Liver (tissue), 9 donors: ENCODE measurements around the gene TPSD1. TPM values are rescaled to one million over a fixed set of nuclear protein-coding genes. Genes with fewer than 3 reads are reported as not detected.

Experiments used
- DNase-seq: peaks from one replicate; pipeline ENCODE4 v3.0.0-alpha.2; 2017; ENCODE audit warnings: low spot score
- H3K27ac ChIP-seq, 2 donors: one replicate each; pipeline ENCODE4 v1.7.0; 2013; ENCODE audit warnings: inconsistent platforms in 2 of 2, low read length in 2 of 2, control low read depth in 1 of 2, low read depth in 1 of 2, mild to moderate bottlenecking in 1 of 2
- H3K27me3 ChIP-seq, 4 donors: one replicate each; pipeline versions ENCODE4 v1.6.1 to v1.7.0; 2013; ENCODE audit warnings: low read length in 3 of 4, inconsistent platforms in 1 of 4, mild to moderate bottlenecking in 1 of 4, moderate library complexity in 1 of 4; ENCODE audit not compliant: control insufficient read depth in 4 of 4, insufficient read depth in 4 of 4
- H3K36me3 ChIP-seq, 4 donors: one replicate each; pipeline versions ENCODE4 v1.6.1 to v1.7.0; 2013; ENCODE audit warnings: low read length in 3 of 4, mild to moderate bottlenecking in 3 of 4, low read depth in 1 of 4, moderate library complexity in 1 of 4; ENCODE audit not compliant: control insufficient read depth in 4 of 4, insufficient read depth in 3 of 4
- H3K4me1 ChIP-seq, 4 donors: one replicate each; pipeline versions ENCODE4 v1.6.1 to v1.7.0; 2013; ENCODE audit warnings: low read length in 3 of 4, mild to moderate bottlenecking in 3 of 4, moderate library complexity in 1 of 4; ENCODE audit not compliant: control insufficient read depth in 4 of 4, insufficient read depth in 4 of 4
- H3K4me3 ChIP-seq, 3 donors: one replicate each; pipeline versions ENCODE4 v1.6.1 to v1.7.0; 2013; ENCODE audit warnings: low read length in 3 of 3, control low read depth in 1 of 3, low read depth in 1 of 3, mild to moderate bottlenecking in 1 of 3
- H3K9ac ChIP-seq, 2 donors: one replicate each; pipeline ENCODE4 v1.7.0; 2013; ENCODE audit warnings: low read length in 2 of 2, mild to moderate bottlenecking in 2 of 2, moderate library complexity in 2 of 2, control low read depth in 1 of 2, low read depth in 1 of 2
- H3K9me3 ChIP-seq, 4 donors: one replicate each; pipeline versions ENCODE4 v1.6.1 to v1.7.0; 2013; ENCODE audit warnings: low read length in 3 of 4; ENCODE audit not compliant: control insufficient read depth in 4 of 4
- EGR1 ChIP-seq, 2 donors: IDR thresholded peaks; 2 replicates each; pipeline ENCODE4 v1.6.1; 2016 to 2018; ENCODE audit warnings: antibody characterized with exemption in 2 of 2, low read depth in 2 of 2
- FOXA1 ChIP-seq: IDR thresholded peaks from 2 replicates; pipeline ENCODE4 v1.6.1; 2016; ENCODE audit warnings: antibody characterized with exemption
- GABPA ChIP-seq, 2 donors: IDR thresholded peaks in 1 of 2; conservative IDR thresholded peaks in 1 of 2; 2 replicates each; pipeline ENCODE4 v1.6.1; 2016; ENCODE audit warnings: antibody characterized with exemption in 2 of 2, mild to moderate bottlenecking in 1 of 2, moderate library complexity in 1 of 2
- HNF4A ChIP-seq, 2 donors: conservative IDR thresholded peaks; 2 replicates each; pipeline ENCODE4 v1.6.1; 2016; ENCODE audit warnings: antibody characterized with exemption in 2 of 2, mild to moderate bottlenecking in 2 of 2
- HNF4G ChIP-seq: IDR thresholded peaks from 2 replicates; pipeline ENCODE4 v1.6.1; 2016; ENCODE audit warnings: antibody characterized with exemption
- JUND ChIP-seq, 2 donors: IDR thresholded peaks; 2 replicates each; pipeline ENCODE4 v1.6.1; 2016; ENCODE audit warnings: antibody characterized with exemption in 2 of 2
- NR2F2 ChIP-seq: IDR thresholded peaks from 2 replicates; pipeline ENCODE4 v1.6.1; 2016; ENCODE audit warnings: antibody characterized with exemption
- RAD21 ChIP-seq, 2 donors: IDR thresholded peaks; 2 replicates each; pipeline ENCODE4 v1.6.1; 2016; ENCODE audit warnings: antibody characterized with exemption in 2 of 2, mild to moderate bottlenecking in 2 of 2
- RXRA ChIP-seq, 2 donors: IDR thresholded peaks; 2 replicates each; pipeline ENCODE4 v1.6.1; 2017 to 2018; ENCODE audit warnings: antibody characterized with exemption in 2 of 2, mild to moderate bottlenecking in 1 of 2
- TAF1 ChIP-seq: conservative IDR thresholded peaks from 2 replicates; pipeline ENCODE4 v1.6.1; 2016; ENCODE audit warnings: antibody characterized with exemption, mild to moderate bottlenecking
- YY1 ChIP-seq: IDR thresholded peaks from 2 replicates; pipeline ENCODE4 v1.6.1; 2016; ENCODE audit warnings: antibody characterized with exemption, mild to moderate bottlenecking
- WGBS: extraction: QIAGEN DNeasy Blood & Tissue Kit; methylation state at CpG from one replicate; pipeline ENCODE4 v1.1.7; 2013; 5-methylcytosine and 5-hydroxymethylcytosine counted together
- polyA plus RNA-seq, 2 donors: library from polyadenylated mRNA; stranded (reverse) in 1 of 2; unstranded in 1 of 2; fragments of 200-250 nt in 1 of 2; fragments of >200 nt in 1 of 2; fragmentation: Nextera tagmentation in 1 of 2; extraction: Ambion mirVana in 1 of 2; gene quantifications; one replicate each; pipeline versions ENCODE4 v1.2.1 to v1.2.3, GENCODE V29; 2013 to 2015
- total RNA-seq, 2 donors: library from RNA; depleted of rRNA; stranded (reverse); fragments of >200 nt; gene quantifications; one replicate each; pipeline ENCODE4 v1.2.3, GENCODE V29; 2014
- TF ChIP-seq, protein P1 (sequence below): fragments of 150-350 bp; IDR thresholded peaks from 2 replicates; pipeline ENCODE4 v1.5.1; 2017; ENCODE audit warnings: improper control_type of control experiment, low read depth, low read length; ENCODE audit not compliant: missing input control
- TF ChIP-seq, protein P2 (sequence below): IDR thresholded peaks from 2 replicates; pipeline ENCODE4 v1.6.1; 2016; ENCODE audit warnings: antibody characterized with exemption
- donor health status: healthy.
- donor health status: healthy.
- donor health status: healthy.
- donor health status: healthy.
- donor health status: healthy.

The TPSD1 gene
- total and polyA plus RNA-seq, 4 donors, result 0.28 to 0.40 TPM; not detected in 2

GRCh38 chr16:1299012-1299867 is 43.4 kb downstream of the TPSD1 start (continued):
- TF ChIP-seq HNF4A (conservative IDR thresholded peaks at IDR 0.05), result peak; percentile 85 to 88

DNA sequence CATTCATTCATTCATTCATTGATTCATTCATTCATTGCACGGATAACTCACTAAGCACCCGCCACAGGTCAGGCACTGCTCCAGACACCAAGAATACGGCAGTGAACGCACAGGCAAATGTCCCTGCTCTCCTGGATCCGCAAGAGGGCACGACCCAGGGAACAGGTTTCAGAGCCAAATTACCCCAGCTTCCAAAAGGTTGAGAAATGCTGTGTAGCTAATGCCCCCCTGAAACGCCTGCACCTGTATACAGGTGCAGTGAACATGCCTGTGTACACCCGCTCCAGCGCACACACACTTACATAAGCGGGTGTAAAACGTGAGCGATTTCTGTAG is 44.0 kb downstream of the TPSD1 start:
- no peaks in the 10 kb centered on the region for H3K36me3 ChIP-seq
- no peak for TF ChIP-seq GABPA (IDR thresholded peaks at IDR 0.05 in 1 of 2, conservative IDR thresholded peaks at IDR 0.05 in 1 of 2)
- TF ChIP-seq EGR1 (IDR thresholded peaks at IDR 0.05; ENCODE audit: low read depth in 2 of 2), result no peak
- TF ChIP-seq, protein P1, sequence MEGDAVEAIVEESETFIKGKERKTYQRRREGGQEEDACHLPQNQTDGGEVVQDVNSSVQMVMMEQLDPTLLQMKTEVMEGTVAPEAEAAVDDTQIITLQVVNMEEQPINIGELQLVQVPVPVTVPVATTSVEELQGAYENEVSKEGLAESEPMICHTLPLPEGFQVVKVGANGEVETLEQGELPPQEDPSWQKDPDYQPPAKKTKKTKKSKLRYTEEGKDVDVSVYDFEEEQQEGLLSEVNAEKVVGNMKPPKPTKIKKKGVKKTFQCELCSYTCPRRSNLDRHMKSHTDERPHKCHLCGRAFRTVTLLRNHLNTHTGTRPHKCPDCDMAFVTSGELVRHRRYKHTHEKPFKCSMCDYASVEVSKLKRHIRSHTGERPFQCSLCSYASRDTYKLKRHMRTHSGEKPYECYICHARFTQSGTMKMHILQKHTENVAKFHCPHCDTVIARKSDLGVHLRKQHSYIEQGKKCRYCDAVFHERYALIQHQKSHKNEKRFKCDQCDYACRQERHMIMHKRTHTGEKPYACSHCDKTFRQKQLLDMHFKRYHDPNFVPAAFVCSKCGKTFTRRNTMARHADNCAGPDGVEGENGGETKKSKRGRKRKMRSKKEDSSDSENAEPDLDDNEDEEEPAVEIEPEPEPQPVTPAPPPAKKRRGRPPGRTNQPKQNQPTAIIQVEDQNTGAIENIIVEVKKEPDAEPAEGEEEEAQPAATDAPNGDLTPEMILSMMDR, result no peak
- TF ChIP-seq, protein P2, sequence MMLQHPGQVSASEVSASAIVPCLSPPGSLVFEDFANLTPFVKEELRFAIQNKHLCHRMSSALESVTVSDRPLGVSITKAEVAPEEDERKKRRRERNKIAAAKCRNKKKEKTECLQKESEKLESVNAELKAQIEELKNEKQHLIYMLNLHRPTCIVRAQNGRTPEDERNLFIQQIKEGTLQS, result no peak
- TF ChIP-seq HNF4A (conservative IDR thresholded peaks at IDR 0.05), result peak in 1 of 2 donors; percentile 25
- 26% methylated on average over 12 of the region's 12 CpGs for WGBS
- no peak overlapping the region for H3K4me3 ChIP-seq
- no peak for DNase-seq
- no peaks in the 10 kb centered on the region for H3K27me3 ChIP-seq
- H3K9ac ChIP-seq, result peak overlapping the region; percentile 45 to 50
- H3K27ac ChIP-seq, result peak overlapping the region; percentile 76 to 88
- H3K9me3 ChIP-seq, result no peaks in the 10 kb centered on the region
- H3K4me1 ChIP-seq, result peaks cover 5 to 35% (median 25%) of the 10 kb centered on the region in 4 donors

- no peaks in the 10 kb centered on the region for H3K9me3 ChIP-seq
- DNase-seq, result peak; percentile 81
- no peaks in the 10 kb centered on the region for H3K27me3 ChIP-seq
- 10% methylated on average over 42 of the region's 42 CpGs for WGBS
- no peaks in the 10 kb centered on the region for H3K36me3 ChIP-seq
- peak overlapping the region in 1 of 3 donors; percentile 33 for H3K4me3 ChIP-seq
- TF ChIP-seq RXRA (IDR thresholded peaks at IDR 0.05) (no peak), HNF4G (no peak), JUND (IDR thresholded peaks at IDR 0.05) (no peak), EGR1 (IDR thresholded peaks at IDR 0.05; ENCODE audit: low read depth in 2 of 2) (no peak), NR2F2 (no peak), YY1 (peak; percentile 15), FOXA1 (no peak), RAD21 (IDR thresholded peaks at IDR 0.05) (peak; percentile 56 to 79), TAF1 (no peak)
- TF ChIP-seq, protein P1, result peak; percentile 80
- TF ChIP-seq, protein P2, result no peak
- H3K27ac ChIP-seq, result peak overlapping the region; percentile 37 to 76
- no peak overlapping the region for H3K9ac ChIP-seq
- peaks cover 5 to 35% (median 25%) of the 10 kb centered on the region in 4 donors for H3K4me1 ChIP-seq
Observed at GRCh38 chr16:1300664-1301476, 45.0 kb downstream of the TPSD1 start.
